Uterus (tissue), 2 donors: ENCODE measurements around the gene QDPR.

Experiments
- POLR2A ChIP-seq, 2 donors: fragments of 450-650 bp; IDR thresholded peaks; one replicate each; pipeline ENCODE4 v1.6.1; 2016; ENCODE audit warnings: antibody characterized with exemption in 2 of 2, mild to moderate bottlenecking in 1 of 2, moderate library complexity in 1 of 2
- TF ChIP-seq, protein P1 (sequence below), 4 experiments: fragments of 200-600 bp in 2 of 4; fragments of 450-650 bp in 2 of 4; sonication (generic) in 2 of 4; IDR thresholded peaks; one replicate each; pipeline ENCODE4 v1.5.1; 2016 to 2019; ENCODE audit warnings: antibody characterized with exemption in 4 of 4, mild to moderate bottlenecking in 2 of 4, moderate library complexity in 1 of 4

DNA sequence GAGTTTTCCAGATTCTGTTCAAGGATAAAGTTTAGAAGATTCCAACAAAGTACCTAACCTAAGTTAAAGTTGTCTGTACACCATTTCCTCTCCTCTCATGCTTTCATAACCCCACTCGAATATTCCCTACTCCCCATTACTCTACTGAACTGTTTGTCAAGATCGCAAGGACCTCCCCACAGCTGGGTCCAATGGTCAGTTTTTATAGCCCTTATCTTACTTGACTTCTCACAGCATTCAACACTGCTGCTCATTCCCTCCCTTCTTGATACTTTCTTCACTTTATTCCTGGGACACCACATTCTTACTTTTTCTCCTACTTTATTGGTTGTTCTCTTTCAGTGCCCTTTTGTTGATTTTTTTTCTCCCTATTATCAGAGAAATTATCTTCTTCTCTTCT is 30.9 kb downstream of the QDPR start:
- TF ChIP-seq, protein P1, sequence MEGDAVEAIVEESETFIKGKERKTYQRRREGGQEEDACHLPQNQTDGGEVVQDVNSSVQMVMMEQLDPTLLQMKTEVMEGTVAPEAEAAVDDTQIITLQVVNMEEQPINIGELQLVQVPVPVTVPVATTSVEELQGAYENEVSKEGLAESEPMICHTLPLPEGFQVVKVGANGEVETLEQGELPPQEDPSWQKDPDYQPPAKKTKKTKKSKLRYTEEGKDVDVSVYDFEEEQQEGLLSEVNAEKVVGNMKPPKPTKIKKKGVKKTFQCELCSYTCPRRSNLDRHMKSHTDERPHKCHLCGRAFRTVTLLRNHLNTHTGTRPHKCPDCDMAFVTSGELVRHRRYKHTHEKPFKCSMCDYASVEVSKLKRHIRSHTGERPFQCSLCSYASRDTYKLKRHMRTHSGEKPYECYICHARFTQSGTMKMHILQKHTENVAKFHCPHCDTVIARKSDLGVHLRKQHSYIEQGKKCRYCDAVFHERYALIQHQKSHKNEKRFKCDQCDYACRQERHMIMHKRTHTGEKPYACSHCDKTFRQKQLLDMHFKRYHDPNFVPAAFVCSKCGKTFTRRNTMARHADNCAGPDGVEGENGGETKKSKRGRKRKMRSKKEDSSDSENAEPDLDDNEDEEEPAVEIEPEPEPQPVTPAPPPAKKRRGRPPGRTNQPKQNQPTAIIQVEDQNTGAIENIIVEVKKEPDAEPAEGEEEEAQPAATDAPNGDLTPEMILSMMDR (IDR thresholded peaks at IDR 0.05): no peak
- no peak for TF ChIP-seq POLR2A (IDR thresholded peaks at IDR 0.05)
